B cell (primary cell): ENCODE data around the gene ACYP1. TPM values are rescaled to one million over a fixed set of nuclear protein-coding genes. Genes with fewer than 3 reads are reported as not detected.

ENCODE experiments used
- ATAC-seq: fragments of 200-7000 bp; cut with Tn5 transposase; one replicate; pipeline ENCODE4 v1.10.0; 2021; ENCODE audit warnings: low read depth, mild to moderate bottlenecking, moderate number of reproducible peaks, moderate library complexity
- CTCF ChIA-PET: fragments of 350-600 bp; sonication (Branson Sonifier 250); formaldehyde crosslinking; loops from one replicate; lab custom pipeline; 2021; ENCODE audit warnings: antibody characterized with exemption, inconsistent platforms; lab: Charles Lee
- POLR2A ChIA-PET: fragments of 350-600 bp; sonication (Branson Sonifier 250); formaldehyde crosslinking; loops from one replicate; lab custom pipeline; 2021; ENCODE audit warnings: antibody characterized with exemption; lab: Charles Lee
- DNase-seq: peaks from one replicate; pipeline ENCODE4 v3.0.0; 2013
- H2AFZ ChIP-seq: 2 replicates; pipeline ENCODE4 v1.6.1; 2012; ENCODE audit warnings: mild to moderate bottlenecking, low read depth, low read length; ENCODE audit not compliant: insufficient read depth, poor library complexity, severe bottlenecking
- H3K27ac ChIP-seq, 2 donors: 1 replicate in 1 of 2; 2 replicates in 1 of 2; pipeline ENCODE4 v1.5.1; 2012 to 2013; ENCODE audit warnings: low read length in 2 of 2, mild to moderate bottlenecking in 2 of 2, moderate library complexity in 1 of 2
- H3K27me3 ChIP-seq, 4 experiments: fragments of 200-600 bp in 1 of 4; sonication (generic) in 1 of 4; replicated peaks in 1 of 4; 1 replicate in 2 of 4; 2 replicates in 2 of 4; pipeline versions ENCODE4 v1.6.1 to v1.7.0; 2013 to 2016; ENCODE audit warnings: low read length in 3 of 4, mild to moderate bottlenecking in 2 of 4, mixed read lengths in 1 of 4, moderate library complexity in 1 of 4; ENCODE audit not compliant: insufficient read depth in 4 of 4, control insufficient read depth in 3 of 4; ENCODE audit errors: control extremely low read depth in 1 of 4
- H3K36me3 ChIP-seq, 2 experiments: replicated peaks in 1 of 2; 1 replicate in 1 of 2; 2 replicates in 1 of 2; pipeline versions ENCODE4 v1.6.1 to v1.7.1; 2013; ENCODE audit warnings: low read length in 1 of 2; ENCODE audit not compliant: insufficient read depth in 2 of 2, control insufficient read depth in 1 of 2; ENCODE audit errors: control extremely low read depth in 1 of 2, extremely low read depth in 1 of 2
- H3K4me1 ChIP-seq, 2 donors: fragments of 200-600 bp in 1 of 2; sonication (generic) in 1 of 2; 1 replicate in 1 of 2; 2 replicates in 1 of 2; pipeline versions ENCODE4 v1.5.1 to v1.6.1; 2013 to 2017; ENCODE audit warnings: low read length in 2 of 2; ENCODE audit not compliant: control insufficient read depth in 2 of 2, insufficient read depth in 2 of 2
- H3K4me2 ChIP-seq: replicated peaks from 2 replicates; pipeline ENCODE3; 2012; ENCODE audit warnings: mild to moderate bottlenecking, low read depth, low read length; ENCODE audit not compliant: poor library complexity, severe bottlenecking
- H3K4me3 ChIP-seq, 5 experiments: fragments of 200-600 bp in 1 of 5; sonication (generic) in 1 of 5; 1 replicate in 3 of 5; 2 replicates in 2 of 5; pipeline versions ENCODE4 v1.5.1 to v1.7.0; 2011 to 2016; ENCODE audit warnings: low read length in 4 of 5, mild to moderate bottlenecking in 4 of 5, low read depth in 2 of 5, control low read depth in 1 of 5, moderate library complexity in 1 of 5; ENCODE audit not compliant: insufficient read depth in 1 of 5; ENCODE audit errors: control extremely low read depth in 1 of 5, extremely low read depth in 1 of 5
- H3K79me2 ChIP-seq: fragments of 200-600 bp; sonication (generic); one replicate; pipeline ENCODE4 v1.6.0; 2016; ENCODE audit warnings: low read length; ENCODE audit not compliant: control insufficient read depth, insufficient read depth
- H3K9ac ChIP-seq: fragments of 200-600 bp; sonication (generic); 2 replicates; pipeline ENCODE4 v1.6.1; 2017; ENCODE audit warnings: mild to moderate bottlenecking, low read length, moderate library complexity
- H3K9me3 ChIP-seq, 3 donors: one replicate each; pipeline versions ENCODE4 v1.6.1 to v1.7.1; 2013; ENCODE audit warnings: low read length in 2 of 3; ENCODE audit not compliant: control insufficient read depth in 2 of 3, insufficient read depth in 1 of 3; ENCODE audit errors: control extremely low read depth in 1 of 3
- H4K20me1 ChIP-seq: 2 replicates; pipeline ENCODE4 v1.6.0; 2012; ENCODE audit warnings: mild to moderate bottlenecking, low read length; ENCODE audit not compliant: insufficient read depth, control insufficient read depth, poor library complexity, severe bottlenecking
- H3K27ac Mint-ChIP-seq: one replicate; pipeline ENCODE4 v1.8.0; 2021; ENCODE audit warnings: mixed read lengths
- H3K27me3 Mint-ChIP-seq: one replicate; pipeline ENCODE4 v1.8.0; 2021; ENCODE audit warnings: mixed read lengths
- H3K4me1 Mint-ChIP-seq: one replicate; pipeline ENCODE4 v1.8.0; 2021; ENCODE audit warnings: mixed read lengths
- H3K4me3 Mint-ChIP-seq: one replicate; pipeline ENCODE4 v1.8.0; 2021; ENCODE audit warnings: mixed read lengths
- H3K9me3 Mint-ChIP-seq: one replicate; pipeline ENCODE4 v1.8.0; 2022; ENCODE audit warnings: mixed read lengths; ENCODE audit not compliant: insufficient read depth
- CTCF ChIP-seq: fragments of 200-600 bp; IDR thresholded peaks from one replicate; pipeline ENCODE4 v1.8.0; 2022; ENCODE audit warnings: antibody characterized with exemption, mild to moderate bottlenecking
- EZH2 ChIP-seq: IDR thresholded peaks from 2 replicates; pipeline ENCODE4 v1.6.1; 2012; ENCODE audit warnings: borderline replicate concordance, low read depth, mild to moderate bottlenecking, moderate library complexity, low read length; ENCODE audit not compliant: insufficient read depth, poor library complexity, severe bottlenecking
- WGBS: methylation state at CpG from one replicate; pipeline ENCODE4 v1.1.5; 2013; ENCODE audit warnings: missing lambda C conversion rate; ENCODE audit not compliant: insufficient coverage; 5-methylcytosine and 5-hydroxymethylcytosine counted together
- intact Hi-C: fragments of 100-400 bp; cut with micrococcal nuclease; formaldehyde crosslinking; loops from one replicate; pipeline ENCODE4 v1.10.0; 2022
- polyA plus RNA-seq: library from polyadenylated mRNA; depleted of rRNA; stranded (reverse); fragments of >200 nt; gene quantifications from 2 replicates; pipeline ENCODE4 v1.2.3, GENCODE V29; 2012
- total RNA-seq, 2 donors: library from RNA; stranded (reverse); fragments of 120-200 nt in 1 of 2; gene quantifications; 1 replicate in 1 of 2; 2 replicates in 1 of 2; pipeline versions ENCODE4 v1.2.3 to v1.2.4, GENCODE V29; 2013 to 2022

Gene ACYP1
- total and polyA plus RNA-seq, 2 donors (not counting 1 experiment from before 2014, with no cell fraction given): 38.3 to 46.7 TPM

GRCh38 chr14:75054421-75054820 is 9.4 kb downstream of the ACYP1 start:
- no peaks in the 10 kb centered on the region for H3K9me3 Mint-ChIP-seq
- Histone ChIP-seq H3K27ac (no peak overlapping the region), H4K20me1 (no peaks in the 10 kb centered on the region), H3K9ac (no peak overlapping the region), H3K4me3 (no peak overlapping the region), H3K9me3 (no peaks in the 10 kb centered on the region), H3K27me3 (no peaks in the 10 kb centered on the region), H3K79me2 (peaks cover 15% of the 10 kb centered on the region), H3K36me3 (no peaks in the 10 kb centered on the region), H2AFZ (no peak overlapping the region), H3K4me1 (peaks cover 9 to 10% of the 10 kb centered on the region in 2 donors), H3K4me2 (no peak overlapping the region)
- no peak overlapping the region for H3K27ac Mint-ChIP-seq
- peaks cover 17% of the 10 kb centered on the region for H3K4me1 Mint-ChIP-seq
- no peaks in the 10 kb centered on the region for H3K27me3 Mint-ChIP-seq
- H3K4me3 Mint-ChIP-seq: no peak overlapping the region
- DNase-seq: no peak
- TF ChIP-seq EZH2 (no peak), CTCF (no peak)
- no peak for ATAC-seq
- intact Hi-C loops: no loop called here
- CTCF ChIA-PET: interaction anchor here (0.9 kb wide), 1 partner anchor 34 kb away, joined by 3 read pairs; no protein-coding TSS in a partner anchor
- WGBS: no CpG with 5 or more reads among the region's 1 CpG
- POLR2A ChIA-PET: no interaction called here

GRCh38 chr14:75053396-75054291 is 10.2 kb downstream of the ACYP1 start:
- Mint-ChIP-seq H3K4me1 (peaks cover 17% of the 10 kb centered on the region), H3K4me3 (no peak overlapping the region), H3K9me3 (no peaks in the 10 kb centered on the region), H3K27me3 (no peaks in the 10 kb centered on the region), H3K27ac (no peak overlapping the region)
- no peak overlapping the region for H3K27ac ChIP-seq
- DNase-seq (no peak), ATAC-seq (no peak)
- H3K79me2 ChIP-seq: peaks cover 15% of the 10 kb centered on the region
- peaks cover 9 to 10% of the 10 kb centered on the region in 2 donors for H3K4me1 ChIP-seq
- no peak overlapping the region for H3K9ac ChIP-seq
- no peaks in the 10 kb centered on the region for H4K20me1 ChIP-seq
- ChIA-PET POLR2A (interaction anchor here (0.5 kb wide), 1 partner anchor 9 kb away, joined by 3 read pairs; no protein-coding TSS in a partner anchor), CTCF (interaction anchor here (0.9 kb wide), 1 partner anchor 35 kb away, joined by 3 read pairs; no protein-coding TSS in a partner anchor)
- TF ChIP-seq EZH2: no peak
- TF ChIP-seq CTCF: no peak
- H3K4me3 ChIP-seq: no peak overlapping the region
- H3K9me3 ChIP-seq: no peaks in the 10 kb centered on the region
- H2AFZ ChIP-seq: no peak overlapping the region
- intact Hi-C loops: no loop called here
- no peaks in the 10 kb centered on the region for H3K27me3 ChIP-seq
- 71% methylated on average over 2 of the region's 5 CpGs for WGBS
- H3K4me2 ChIP-seq: no peak overlapping the region
- H3K36me3 ChIP-seq: no peaks in the 10 kb centered on the region
